H9 (cell line): ENCODE data around the gene WFS1. TPM values are rescaled to one million over a fixed set of nuclear protein-coding genes. Genes with fewer than 3 reads are reported as not detected.
A peak's percentile ranks its signal among the peaks of the same experiment; 100 is the strongest.

Source experiments
- DNase-seq: peaks from one replicate; pipeline ENCODE4 v3.0.0-alpha.2; 2017
- H2AFZ ChIP-seq: one replicate; pipeline ENCODE4 v1.6.1; 2013; ENCODE audit warnings: mild to moderate bottlenecking, low read length, control low read depth, moderate library complexity
- H2AK5ac ChIP-seq: 2 replicates; pipeline ENCODE4 v1.6.1; 2013; ENCODE audit warnings: low read length, control low read depth, mixed read lengths; ENCODE audit not compliant: insufficient read length
- H2BK120ac ChIP-seq: one replicate; pipeline ENCODE4 v1.6.1; 2013; ENCODE audit warnings: low read depth, mild to moderate bottlenecking, low read length, control low read depth, inconsistent platforms; ENCODE audit not compliant: poor library complexity, severe bottlenecking
- H2BK12ac ChIP-seq: 2 replicates; pipeline ENCODE4 v1.6.1; 2013; ENCODE audit warnings: low read length, control low read depth, mixed read lengths, low read depth; ENCODE audit not compliant: insufficient read length
- H2BK15ac ChIP-seq: 2 replicates; pipeline ENCODE4 v1.6.1; 2013; ENCODE audit warnings: low read depth, low read length, control low read depth
- H2BK20ac ChIP-seq: one replicate; pipeline ENCODE4 v1.6.1; 2013; ENCODE audit warnings: low read depth, mild to moderate bottlenecking, low read length, control low read depth, inconsistent platforms; ENCODE audit not compliant: poor library complexity, severe bottlenecking
- H2BK5ac ChIP-seq: 2 replicates; pipeline ENCODE4 v1.6.1; 2013; ENCODE audit warnings: low read length, control low read depth, mixed read lengths; ENCODE audit not compliant: insufficient read length
- H3K14ac ChIP-seq: 2 replicates; pipeline ENCODE4 v1.6.1; 2013; ENCODE audit warnings: low read length, control low read depth; ENCODE audit not compliant: insufficient read depth
- H3K18ac ChIP-seq: 2 replicates; pipeline ENCODE4 v1.6.1; 2013; ENCODE audit warnings: low read depth, mild to moderate bottlenecking, mixed read lengths, low read length, control low read depth; ENCODE audit not compliant: insufficient read length
- H3K23ac ChIP-seq: 2 replicates; pipeline ENCODE4 v1.6.1; 2013; ENCODE audit warnings: low read length, control low read depth, mixed read lengths, low read depth; ENCODE audit not compliant: insufficient read length
- H3K23me2 ChIP-seq: 2 replicates; pipeline ENCODE4 v1.6.1; 2013; ENCODE audit warnings: low read depth, mild to moderate bottlenecking, mixed read lengths, low read length, control low read depth; ENCODE audit not compliant: insufficient read length, poor library complexity, severe bottlenecking
- H3K27ac ChIP-seq: 2 replicates; pipeline ENCODE4 v1.5.1; 2013; ENCODE audit warnings: low read length, control low read depth, mixed read lengths, low read depth; ENCODE audit not compliant: insufficient read length
- H3K27me3 ChIP-seq: 2 replicates; pipeline ENCODE4 v1.6.1; 2013; ENCODE audit warnings: low read length, control low read depth, inconsistent platforms; ENCODE audit not compliant: insufficient read depth
- H3K4ac ChIP-seq: 2 replicates; pipeline ENCODE4 v1.6.1; 2013; ENCODE audit warnings: low read depth, mild to moderate bottlenecking, control low read depth, inconsistent platforms, low read length, moderate library complexity
- H3K4me1 ChIP-seq: 2 replicates; pipeline ENCODE4 v1.6.1; 2013; ENCODE audit warnings: low read length, control low read depth, inconsistent platforms; ENCODE audit not compliant: insufficient read depth
- H3K4me2 ChIP-seq: 2 replicates; pipeline ENCODE4 v1.6.1; 2013; ENCODE audit warnings: low read length, control low read depth, mixed read lengths; ENCODE audit not compliant: insufficient read length, insufficient read depth
- H3K56ac ChIP-seq: 2 replicates; pipeline ENCODE4 v1.6.1; 2013; ENCODE audit warnings: low read depth, mild to moderate bottlenecking, mixed read lengths, low read length, control low read depth; ENCODE audit not compliant: insufficient read length
- H3K79me1 ChIP-seq: 2 replicates; pipeline ENCODE4 v1.6.1; 2013; ENCODE audit warnings: low read depth, mild to moderate bottlenecking, moderate library complexity, low read length, control low read depth, inconsistent platforms; ENCODE audit not compliant: insufficient read depth, poor library complexity, severe bottlenecking
- H3K79me2 ChIP-seq: 2 replicates; pipeline ENCODE4 v1.6.1; 2013; ENCODE audit warnings: low read length, control low read depth, inconsistent platforms; ENCODE audit not compliant: insufficient read depth
- H3K9ac ChIP-seq: 2 replicates; pipeline ENCODE4 v1.6.1; 2013; ENCODE audit warnings: low read length, control low read depth, mixed read lengths; ENCODE audit not compliant: insufficient read length; ENCODE audit errors: extremely low read depth
- H3K9me3 ChIP-seq: one replicate; pipeline ENCODE4 v1.6.1; 2013; ENCODE audit warnings: low read depth, low read length, inconsistent platforms; ENCODE audit not compliant: control insufficient read depth
- H3T11ph ChIP-seq: one replicate; pipeline ENCODE4 v1.6.1; 2013; ENCODE audit warnings: mild to moderate bottlenecking, low read length, control low read depth, inconsistent platforms
- H4K20me1 ChIP-seq: one replicate; pipeline ENCODE4 v1.6.1; 2013; ENCODE audit not compliant: control insufficient read depth, insufficient read length, insufficient read depth
- H4K5ac ChIP-seq: 2 replicates; pipeline ENCODE4 v1.6.1; 2013; ENCODE audit warnings: low read depth, mild to moderate bottlenecking, mixed read lengths, low read length, control low read depth; ENCODE audit not compliant: insufficient read length
- H4K8ac ChIP-seq: replicated peaks from 2 replicates; pipeline ENCODE4 v1.6.1; 2013; ENCODE audit warnings: low read length, control low read depth, mixed read lengths, low read depth; ENCODE audit not compliant: insufficient read length
- H4K91ac ChIP-seq: 2 replicates; pipeline ENCODE4 v1.6.1; 2013; ENCODE audit warnings: low read depth, mild to moderate bottlenecking, moderate library complexity, mixed read lengths, low read length, control low read depth; ENCODE audit not compliant: insufficient read length
- H3K27ac Mint-ChIP-seq, 3 experiments: 2 replicates in 2 of 3; 3 replicates in 1 of 3; pipeline ENCODE4 v1.8.0; 2020 to 2021; ENCODE audit warnings: mixed read lengths in 3 of 3, mild to moderate bottlenecking in 1 of 3, moderate library complexity in 1 of 3
- H3K27me3 Mint-ChIP-seq: 2 replicates; pipeline ENCODE4 v1.8.0; 2021; ENCODE audit warnings: low read depth, mild to moderate bottlenecking, moderate library complexity, mixed read lengths
- H3K36me3 Mint-ChIP-seq, 3 experiments: 2 replicates in 2 of 3; 3 replicates in 1 of 3; pipeline ENCODE4 v1.8.0; 2020 to 2021; ENCODE audit warnings: low read depth in 3 of 3, mixed read lengths in 3 of 3; ENCODE audit not compliant: insufficient read depth in 1 of 3
- H3K4me1 Mint-ChIP-seq, 2 experiments: 2 replicates each; pipeline ENCODE4 v1.8.0; 2020; ENCODE audit warnings: mixed read lengths in 2 of 2
- H3K4me3 Mint-ChIP-seq, 2 experiments: 2 replicates in 1 of 2; 3 replicates in 1 of 2; pipeline ENCODE4 v1.8.0; 2020 to 2021; ENCODE audit warnings: mild to moderate bottlenecking in 2 of 2, mixed read lengths in 2 of 2, moderate library complexity in 1 of 2
- H3K9me3 Mint-ChIP-seq, 2 experiments: 2 replicates in 1 of 2; 3 replicates in 1 of 2; pipeline ENCODE4 v1.8.0; 2020; ENCODE audit warnings: mild to moderate bottlenecking in 2 of 2, mixed read lengths in 2 of 2, moderate library complexity in 1 of 2
- WGBS: extraction: QIAGEN DNeasy Blood & Tissue Kit; methylation state at CpG from one replicate; pipeline ENCODE4 v1.1.7; 2013; ENCODE audit warnings: missing lambda C conversion rate, low lambda C conversion rate, mixed read lengths; ENCODE audit not compliant: insufficient read length; ENCODE audit errors: extremely low coverage; 5-methylcytosine and 5-hydroxymethylcytosine counted together
- total RNA-seq: library from RNA; stranded (reverse); gene quantifications from 2 replicates; pipeline ENCODE4 v1.2.1, GENCODE V29; 2021
- TF ChIP-seq, protein P1 (sequence below): fragments of 200-600 bp; sonication (generic); conservative IDR thresholded peaks from 3 replicates; pipeline ENCODE4 v1.8.0; 2021; ENCODE audit warnings: antibody characterized with exemption, mild to moderate bottlenecking

Gene WFS1
- total RNA-seq, 1 experiment from 2014 or later = 18.9 TPM

GRCh38 chr4:6338951-6339817 lies 69.5 kb downstream of the WFS1 start:
- Histone ChIP-seq H4K91ac (no peak overlapping the region), H3K4ac (no peak overlapping the region), H4K5ac (no peak overlapping the region), H2BK15ac (no peak overlapping the region), H3K79me1 (no peaks in the 10 kb centered on the region), H2BK5ac (no peak overlapping the region), H3K27ac (no peak overlapping the region), H2BK120ac (no peak overlapping the region), H2BK20ac (no peak overlapping the region), H3K4me2 (no peak overlapping the region), H3K79me2 (no peaks in the 10 kb centered on the region), H2BK12ac (no peak overlapping the region), H3K27me3 (no peaks in the 10 kb centered on the region), H3K18ac (no peak overlapping the region), H2AFZ (no peak overlapping the region), H3K9me3 (no peaks in the 10 kb centered on the region), H3K56ac (no peak overlapping the region), H3K23me2 (no peaks in the 10 kb centered on the region), H3K23ac (no peak overlapping the region), H4K8ac (no peak overlapping the region), H3K9ac (no peak overlapping the region), H3K14ac (no peak overlapping the region), H4K20me1 (no peaks in the 10 kb centered on the region), H3T11ph (no peak overlapping the region), H3K4me1 (no peaks in the 10 kb centered on the region), H2AK5ac (no peak overlapping the region)
- H3K4me3 Mint-ChIP-seq = no peak overlapping the region
- H3K4me1 Mint-ChIP-seq = peaks cover 19 to 30% of the 10 kb centered on the region in 2 experiments
- peaks cover 5 to 9% of the 10 kb centered on the region in 2 experiments for H3K9me3 Mint-ChIP-seq
- H3K27me3 Mint-ChIP-seq = peaks cover 16% of the 10 kb centered on the region
- H3K27ac Mint-ChIP-seq = peak overlapping the region in 1 of 3 experiments; percentile 63; a peak in 1 of 7 replicates
- DNase-seq = no peak
- whole genome bisulfite sequencing = no CpG with 5 or more reads among the region's 12 CpGs
- TF ChIP-seq, protein P1, sequence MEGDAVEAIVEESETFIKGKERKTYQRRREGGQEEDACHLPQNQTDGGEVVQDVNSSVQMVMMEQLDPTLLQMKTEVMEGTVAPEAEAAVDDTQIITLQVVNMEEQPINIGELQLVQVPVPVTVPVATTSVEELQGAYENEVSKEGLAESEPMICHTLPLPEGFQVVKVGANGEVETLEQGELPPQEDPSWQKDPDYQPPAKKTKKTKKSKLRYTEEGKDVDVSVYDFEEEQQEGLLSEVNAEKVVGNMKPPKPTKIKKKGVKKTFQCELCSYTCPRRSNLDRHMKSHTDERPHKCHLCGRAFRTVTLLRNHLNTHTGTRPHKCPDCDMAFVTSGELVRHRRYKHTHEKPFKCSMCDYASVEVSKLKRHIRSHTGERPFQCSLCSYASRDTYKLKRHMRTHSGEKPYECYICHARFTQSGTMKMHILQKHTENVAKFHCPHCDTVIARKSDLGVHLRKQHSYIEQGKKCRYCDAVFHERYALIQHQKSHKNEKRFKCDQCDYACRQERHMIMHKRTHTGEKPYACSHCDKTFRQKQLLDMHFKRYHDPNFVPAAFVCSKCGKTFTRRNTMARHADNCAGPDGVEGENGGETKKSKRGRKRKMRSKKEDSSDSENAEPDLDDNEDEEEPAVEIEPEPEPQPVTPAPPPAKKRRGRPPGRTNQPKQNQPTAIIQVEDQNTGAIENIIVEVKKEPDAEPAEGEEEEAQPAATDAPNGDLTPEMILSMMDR = no peak
- H3K36me3 Mint-ChIP-seq = no peaks in the 10 kb centered on the region; a peak in 1 of 7 replicates
